ENCODE measurements around the gene CPLX4. TPM values are rescaled to one million over a fixed set of nuclear protein-coding genes. Genes with fewer than 3 reads are reported as not detected.

Gene CPLX4
- total RNA-seq, 1 experiment from 2014 or later, result not detected

Other genes with a start within 250 kb of the CPLX4 start
- gene SEC11C, start 178.8 kb downstream of the CPLX4 start, total RNA-seq (2014; rRNA removed; shearing (Covaris generic)), result 36.9 and 50.9 TPM in 2 replicates
- gene GRP, start 98.5 kb downstream of the CPLX4 start, total RNA-seq (2014; rRNA removed; shearing (Covaris generic)), result not detected in 2 replicates
- not detected in 2 replicates for gene RAX, start 45.2 kb downstream of the CPLX4 start, total RNA-seq (2014; rRNA removed; shearing (Covaris generic))
- 137 and 169 TPM in 2 replicates for gene LMAN1, start 40.6 kb upstream of the CPLX4 start, total RNA-seq (2014; rRNA removed; shearing (Covaris generic))